GM12801 (cell line): Measurements from ENCODE around the gene ZBTB38.

Source experiments
- TF ChIP-seq, protein P1 (sequence below): IDR thresholded peaks from one replicate; pipeline ENCODE4 v1.5.1; 2011; ENCODE audit warnings: control low read depth; ENCODE audit not compliant: insufficient read length; ENCODE audit errors: extremely low read depth

The ZBTB38 gene

DNA sequence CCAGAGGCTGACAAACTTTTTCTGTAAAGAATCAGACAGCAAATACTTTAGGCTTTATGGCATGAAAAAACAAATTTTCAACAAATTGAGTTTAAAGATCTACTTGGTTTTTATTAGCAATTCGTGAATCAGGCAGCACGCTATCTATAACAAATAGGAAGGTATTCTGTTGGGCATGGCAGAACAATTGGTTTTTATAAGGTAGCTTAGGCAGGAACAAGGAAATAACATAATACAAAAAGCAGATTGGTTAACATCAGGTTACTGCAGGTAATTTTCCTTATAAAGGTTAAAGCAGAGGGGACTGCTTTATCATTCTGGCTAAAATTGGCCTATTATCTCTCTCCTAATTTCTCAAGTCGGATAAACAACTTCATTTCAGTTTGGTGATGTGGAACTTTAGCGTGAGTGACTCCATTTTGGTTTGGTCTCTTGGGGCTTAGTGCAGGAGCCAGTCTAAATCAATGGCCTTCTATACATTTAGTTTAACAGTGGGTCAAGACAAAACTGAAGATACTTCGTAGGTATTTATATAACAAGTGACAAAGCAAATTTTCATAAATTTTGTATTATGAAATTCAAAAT is 26.8 kb downstream of the ZBTB38 start:
- TF ChIP-seq, protein P1, sequence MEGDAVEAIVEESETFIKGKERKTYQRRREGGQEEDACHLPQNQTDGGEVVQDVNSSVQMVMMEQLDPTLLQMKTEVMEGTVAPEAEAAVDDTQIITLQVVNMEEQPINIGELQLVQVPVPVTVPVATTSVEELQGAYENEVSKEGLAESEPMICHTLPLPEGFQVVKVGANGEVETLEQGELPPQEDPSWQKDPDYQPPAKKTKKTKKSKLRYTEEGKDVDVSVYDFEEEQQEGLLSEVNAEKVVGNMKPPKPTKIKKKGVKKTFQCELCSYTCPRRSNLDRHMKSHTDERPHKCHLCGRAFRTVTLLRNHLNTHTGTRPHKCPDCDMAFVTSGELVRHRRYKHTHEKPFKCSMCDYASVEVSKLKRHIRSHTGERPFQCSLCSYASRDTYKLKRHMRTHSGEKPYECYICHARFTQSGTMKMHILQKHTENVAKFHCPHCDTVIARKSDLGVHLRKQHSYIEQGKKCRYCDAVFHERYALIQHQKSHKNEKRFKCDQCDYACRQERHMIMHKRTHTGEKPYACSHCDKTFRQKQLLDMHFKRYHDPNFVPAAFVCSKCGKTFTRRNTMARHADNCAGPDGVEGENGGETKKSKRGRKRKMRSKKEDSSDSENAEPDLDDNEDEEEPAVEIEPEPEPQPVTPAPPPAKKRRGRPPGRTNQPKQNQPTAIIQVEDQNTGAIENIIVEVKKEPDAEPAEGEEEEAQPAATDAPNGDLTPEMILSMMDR = no peak

DNA sequence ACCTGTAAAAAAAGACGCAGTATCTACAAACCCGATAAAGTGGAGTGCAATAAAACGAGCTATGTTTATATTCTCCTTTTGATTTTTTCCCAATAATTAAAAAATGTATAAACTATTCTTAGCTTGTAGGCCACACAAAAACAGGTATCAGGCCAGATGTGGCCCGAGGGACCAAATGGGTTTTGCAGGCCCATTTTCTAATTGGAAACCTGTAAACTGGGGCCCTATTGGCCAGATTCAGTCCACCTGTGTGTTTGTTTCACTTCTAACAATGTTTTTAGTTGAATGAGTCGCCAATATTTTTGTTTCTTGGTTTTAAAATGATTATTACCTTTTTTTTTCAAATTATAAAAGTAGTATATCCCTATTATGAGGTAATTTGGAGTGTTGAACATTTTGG is 29.7 kb downstream of the ZBTB38 start:
- TF ChIP-seq, protein P1 = no peak

DNA sequence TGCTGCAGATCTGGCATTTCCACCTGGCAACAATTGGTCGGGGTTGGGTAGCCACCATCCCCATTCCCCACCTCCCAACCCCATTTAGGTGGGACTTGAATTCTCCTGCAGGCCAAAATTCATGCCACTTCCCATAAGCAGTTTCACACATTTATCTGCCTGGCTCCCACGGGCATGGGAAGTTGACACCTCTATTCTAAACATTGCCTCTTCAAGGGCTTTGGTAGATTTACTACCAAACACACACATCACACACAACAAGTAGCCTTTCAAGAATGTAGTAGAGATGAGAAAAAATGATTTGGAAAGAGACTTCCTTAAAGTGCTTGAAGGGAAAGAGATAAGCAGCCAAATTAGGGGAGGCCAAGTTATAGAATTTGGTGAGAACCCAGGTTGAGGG is 30.9 kb downstream of the ZBTB38 start:
- TF ChIP-seq, protein P1 = no peak

DNA sequence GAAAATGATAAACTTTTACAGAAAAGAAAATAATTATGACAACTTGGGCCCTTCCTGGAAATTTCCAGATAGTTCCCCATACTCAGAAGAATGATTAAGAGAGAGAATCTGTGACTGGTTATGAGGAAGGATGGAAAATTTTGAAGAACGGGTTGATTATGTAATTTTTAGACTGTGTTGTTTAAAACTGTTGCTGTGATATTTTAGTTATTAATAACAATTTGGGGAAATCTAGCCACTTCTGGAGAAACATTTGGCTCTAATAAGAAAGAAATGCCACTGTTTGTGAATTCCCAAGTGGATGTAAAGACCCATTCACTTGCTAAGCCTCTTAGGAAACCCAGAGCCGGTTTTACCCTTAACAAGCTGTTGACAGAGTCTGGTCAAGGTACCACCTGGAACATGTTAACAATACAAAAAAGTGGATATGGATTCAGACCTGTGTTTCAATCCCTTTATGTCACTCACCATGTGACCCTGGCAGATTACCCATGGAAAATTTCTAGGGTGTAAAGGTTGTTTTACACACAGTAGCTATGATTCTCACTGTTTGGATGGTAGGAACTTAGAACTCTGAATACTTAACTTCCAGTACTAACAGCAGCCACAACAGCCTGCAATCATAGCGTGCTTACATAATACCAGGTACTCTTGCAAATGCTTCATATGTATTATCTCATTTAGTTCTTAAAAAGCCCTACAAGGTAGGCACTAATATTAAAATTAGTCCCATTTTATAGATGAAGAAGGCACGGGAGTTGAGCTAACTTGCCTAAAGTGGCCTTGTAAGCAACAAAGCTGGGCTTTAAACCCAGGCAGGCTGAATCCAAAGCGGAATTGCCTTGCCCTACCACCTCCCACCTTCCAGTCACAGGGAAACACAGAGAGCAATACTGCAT is 32.0 kb downstream of the ZBTB38 start:
- TF ChIP-seq, protein P1 = no peak

DNA sequence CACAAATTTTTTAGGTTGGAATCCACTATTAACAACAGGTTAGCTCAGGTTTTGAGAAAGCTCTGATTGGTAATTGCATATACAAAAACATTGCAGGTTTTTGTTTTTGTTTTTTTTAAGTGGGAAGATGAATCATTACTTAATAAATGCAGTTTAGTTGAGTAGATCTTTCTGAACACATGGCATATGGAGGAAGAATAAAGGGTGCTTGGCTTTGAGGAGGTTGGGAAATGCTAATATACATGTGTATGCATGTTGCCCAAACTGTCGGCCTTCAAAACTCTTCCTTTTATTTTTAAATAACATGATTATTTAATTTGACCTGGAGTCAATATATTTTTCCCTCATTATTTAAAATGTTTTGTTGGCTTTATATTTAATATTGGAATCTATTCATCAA is 32.8 kb downstream of the ZBTB38 start:
- TF ChIP-seq, protein P1 = no peak

DNA sequence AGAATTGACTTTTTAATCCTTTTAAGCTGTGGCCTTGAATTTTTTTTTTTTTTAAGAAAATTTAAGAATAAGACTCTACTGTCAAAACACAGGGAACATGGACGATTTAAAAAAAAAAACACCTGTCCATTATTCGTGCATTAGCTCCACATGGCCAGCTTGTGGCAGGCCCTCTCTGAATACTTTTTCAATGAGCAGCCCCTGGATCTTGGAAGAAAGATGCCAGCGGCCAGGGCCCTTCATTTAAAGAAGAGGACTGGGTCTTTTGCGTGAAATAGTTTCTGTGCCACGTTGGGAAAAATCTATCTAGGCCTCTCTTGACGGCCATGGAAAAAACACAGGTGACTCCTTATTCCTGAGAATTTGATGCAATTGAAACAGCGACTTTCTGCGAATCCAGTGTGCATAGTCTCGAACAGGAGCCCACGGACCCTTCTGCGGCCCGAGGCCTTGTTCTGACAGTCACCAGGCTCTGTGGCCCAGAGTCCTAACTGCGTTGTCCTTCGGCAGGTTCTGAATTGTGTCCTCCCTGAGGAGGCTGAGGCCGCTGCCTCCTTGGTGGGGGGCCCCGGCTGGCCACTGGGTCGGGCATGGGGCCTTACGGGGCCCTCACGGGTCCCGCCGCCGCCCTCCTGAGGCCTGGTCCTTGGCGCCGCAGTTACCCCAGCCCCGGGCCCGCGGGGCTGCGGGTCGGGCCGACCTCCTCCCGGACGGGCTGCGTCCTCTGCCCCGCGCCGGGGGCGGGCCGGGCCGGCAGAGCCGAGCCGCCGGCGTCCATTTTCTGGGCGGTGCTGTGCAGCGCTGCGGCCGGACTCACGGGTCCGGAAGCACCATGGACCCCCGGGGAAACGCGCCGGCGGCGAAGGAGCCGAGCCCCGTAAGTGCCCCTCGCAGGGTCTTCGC is 33.5 kb downstream of the ZBTB38 start:
- TF ChIP-seq, protein P1 = no peak
